Measurements from ENCODE around the gene DAGLA. TPM values are rescaled to one million over a fixed set of nuclear protein-coding genes. Genes with fewer than 3 reads are reported as not detected.
"Not testable (repeated sequence)": the region's sequence is repeated elsewhere in the genome, so short reads cannot be mapped to it uniquely, and the experiment has no call there.

DAGLA gene, protein sequence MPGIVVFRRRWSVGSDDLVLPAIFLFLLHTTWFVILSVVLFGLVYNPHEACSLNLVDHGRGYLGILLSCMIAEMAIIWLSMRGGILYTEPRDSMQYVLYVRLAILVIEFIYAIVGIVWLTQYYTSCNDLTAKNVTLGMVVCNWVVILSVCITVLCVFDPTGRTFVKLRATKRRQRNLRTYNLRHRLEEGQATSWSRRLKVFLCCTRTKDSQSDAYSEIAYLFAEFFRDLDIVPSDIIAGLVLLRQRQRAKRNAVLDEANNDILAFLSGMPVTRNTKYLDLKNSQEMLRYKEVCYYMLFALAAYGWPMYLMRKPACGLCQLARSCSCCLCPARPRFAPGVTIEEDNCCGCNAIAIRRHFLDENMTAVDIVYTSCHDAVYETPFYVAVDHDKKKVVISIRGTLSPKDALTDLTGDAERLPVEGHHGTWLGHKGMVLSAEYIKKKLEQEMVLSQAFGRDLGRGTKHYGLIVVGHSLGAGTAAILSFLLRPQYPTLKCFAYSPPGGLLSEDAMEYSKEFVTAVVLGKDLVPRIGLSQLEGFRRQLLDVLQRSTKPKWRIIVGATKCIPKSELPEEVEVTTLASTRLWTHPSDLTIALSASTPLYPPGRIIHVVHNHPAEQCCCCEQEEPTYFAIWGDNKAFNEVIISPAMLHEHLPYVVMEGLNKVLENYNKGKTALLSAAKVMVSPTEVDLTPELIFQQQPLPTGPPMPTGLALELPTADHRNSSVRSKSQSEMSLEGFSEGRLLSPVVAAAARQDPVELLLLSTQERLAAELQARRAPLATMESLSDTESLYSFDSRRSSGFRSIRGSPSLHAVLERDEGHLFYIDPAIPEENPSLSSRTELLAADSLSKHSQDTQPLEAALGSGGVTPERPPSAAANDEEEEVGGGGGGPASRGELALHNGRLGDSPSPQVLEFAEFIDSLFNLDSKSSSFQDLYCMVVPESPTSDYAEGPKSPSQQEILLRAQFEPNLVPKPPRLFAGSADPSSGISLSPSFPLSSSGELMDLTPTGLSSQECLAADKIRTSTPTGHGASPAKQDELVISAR
- total RNA-seq: 5.5 TPM

DNA sequence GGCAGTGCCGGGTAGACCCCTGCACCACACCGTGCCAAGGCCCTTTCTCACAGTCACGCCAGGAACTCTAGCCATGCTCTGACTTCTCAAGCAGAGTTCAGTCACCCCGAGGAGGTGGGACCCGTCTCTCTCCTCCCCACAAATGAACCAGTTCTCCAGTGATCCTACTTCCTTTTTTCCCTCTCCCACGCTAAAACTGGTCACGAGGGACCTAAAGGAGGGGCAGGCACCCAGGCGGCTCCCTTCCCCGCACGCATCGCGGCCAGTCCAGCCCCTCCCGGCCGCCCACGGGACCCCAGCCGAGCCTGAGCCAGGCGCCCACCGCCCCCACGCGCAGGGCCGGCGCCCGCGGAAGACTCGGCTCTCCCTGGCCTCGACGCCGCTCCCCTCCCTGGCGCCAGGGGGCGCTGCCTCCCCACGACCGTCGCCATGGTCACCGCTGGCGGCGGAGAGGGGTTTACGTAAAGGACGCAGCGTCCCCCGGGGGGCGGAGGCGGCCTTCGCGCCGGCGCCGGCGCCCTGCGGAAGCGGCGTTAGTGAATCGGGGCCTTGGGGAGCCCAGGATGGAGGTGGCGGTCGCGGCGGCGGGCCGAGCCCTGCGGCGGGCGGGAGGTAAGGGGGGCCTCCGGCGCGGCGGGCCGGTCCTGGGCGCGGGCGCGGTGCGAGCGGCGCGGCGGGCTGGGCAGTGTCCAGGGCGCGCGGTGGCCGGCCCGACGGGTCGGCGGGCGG, at the start of gene DAGLA:
Gene DAGLA (plus strand): TSS at position 499 of the 729 bp plus-strand sequence. CDS start 39,765 bp downstream, outside the sequence.
- DNase-seq: peak; percentile 67

DNA sequence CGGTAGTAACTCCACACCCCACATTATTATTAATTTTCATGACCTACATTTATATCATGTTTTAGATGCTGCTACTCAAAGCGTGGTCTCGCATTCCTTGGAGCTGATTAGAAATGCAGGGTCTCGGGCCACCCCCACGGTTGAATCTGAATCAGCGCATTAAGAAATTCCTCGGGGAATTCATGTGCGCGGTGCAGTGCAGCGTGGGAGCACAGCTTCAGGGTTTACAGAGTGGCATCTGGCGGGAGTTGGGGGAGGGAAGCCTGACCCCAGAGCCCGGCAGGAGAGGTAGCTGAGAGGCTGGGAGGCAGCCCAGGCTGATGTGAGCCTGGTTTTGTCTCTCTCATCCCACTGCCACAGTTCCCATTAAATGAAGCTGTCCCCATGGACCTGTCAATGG, 48.1 kb upstream of the DAGLA start:
- DNase-seq: no peak

DNA sequence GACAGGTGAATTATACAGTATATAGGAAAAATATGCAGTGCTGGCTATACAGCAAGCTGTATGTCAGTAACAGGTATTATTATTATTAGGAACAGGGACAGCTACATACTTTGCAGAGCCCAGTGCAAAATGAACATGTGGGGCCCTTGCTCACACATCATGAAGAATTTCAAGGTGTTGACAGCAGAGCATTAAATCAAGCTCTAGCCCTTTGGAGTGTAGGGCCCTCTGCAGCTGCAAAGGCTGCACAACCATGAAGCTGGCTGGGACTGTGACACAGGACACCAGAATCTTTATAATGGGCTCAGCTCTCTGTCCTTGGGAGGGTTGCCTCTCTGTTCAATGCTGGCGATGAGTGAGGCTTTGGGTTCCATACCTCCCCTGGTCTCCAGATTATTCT, 44.9 kb upstream of the DAGLA start:
- no peak for DNase-seq

DNA sequence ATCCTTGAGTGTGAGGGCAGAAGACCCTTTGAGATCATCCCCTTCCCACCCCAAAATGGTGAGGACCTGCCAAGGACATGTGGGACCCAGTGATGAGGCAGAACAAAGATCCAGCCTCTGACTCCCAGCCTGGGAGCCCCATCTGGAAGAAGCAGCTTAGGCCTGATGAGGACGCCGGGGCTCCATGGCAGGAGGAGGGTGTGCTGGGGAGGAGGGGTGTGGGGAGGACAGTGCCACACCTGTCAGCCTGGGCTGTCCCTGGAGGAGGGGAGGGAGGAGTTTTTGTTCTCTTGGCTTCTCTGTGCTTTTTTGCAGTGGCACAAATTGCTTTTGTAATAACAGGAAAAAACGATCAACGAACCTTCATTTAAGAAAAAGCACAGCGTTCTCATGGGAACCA, 44.4 kb upstream of the DAGLA start:
- no peak for DNase-seq

DNA sequence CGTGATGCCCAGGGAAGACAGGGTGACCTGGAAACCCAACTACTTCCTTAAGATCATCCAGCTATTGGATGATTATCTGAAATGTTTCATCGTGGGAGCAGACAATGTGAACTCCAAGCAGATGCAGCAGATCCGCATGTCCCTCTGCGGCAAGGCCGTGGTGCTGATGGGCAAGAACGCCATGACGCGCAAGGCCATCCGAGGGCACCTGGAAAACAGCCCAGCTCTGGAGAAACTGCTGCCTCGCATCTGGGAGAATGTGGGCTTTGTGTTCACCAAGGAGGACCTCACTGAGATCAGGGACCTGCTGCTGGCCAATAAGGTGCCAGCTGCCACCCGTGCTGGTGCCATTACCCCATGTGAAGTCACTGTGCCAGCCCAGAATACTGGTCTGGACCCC, 43.5 kb upstream of the DAGLA start:
- no peak for DNase-seq

DNA sequence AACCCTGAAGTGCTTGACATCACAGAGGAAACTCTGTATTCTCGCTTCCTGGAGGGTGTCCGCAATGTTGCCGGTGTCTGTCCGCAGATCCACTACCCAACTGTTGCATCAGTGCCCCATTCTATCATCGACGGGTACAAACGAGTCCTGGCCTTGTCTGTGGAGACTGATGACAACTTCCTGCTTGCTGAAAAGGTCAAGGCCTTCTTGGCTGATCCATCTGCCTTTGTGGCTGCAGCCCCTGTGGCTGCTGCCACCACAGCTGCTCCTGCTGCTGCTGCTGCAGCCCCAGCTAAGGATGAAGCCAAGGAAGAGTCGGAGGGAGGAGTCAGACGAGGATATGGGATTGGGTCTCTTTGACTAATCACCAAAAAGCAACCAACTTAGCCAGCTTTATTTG, 42.9 kb upstream of the DAGLA start:
- no peak for DNase-seq

DNA sequence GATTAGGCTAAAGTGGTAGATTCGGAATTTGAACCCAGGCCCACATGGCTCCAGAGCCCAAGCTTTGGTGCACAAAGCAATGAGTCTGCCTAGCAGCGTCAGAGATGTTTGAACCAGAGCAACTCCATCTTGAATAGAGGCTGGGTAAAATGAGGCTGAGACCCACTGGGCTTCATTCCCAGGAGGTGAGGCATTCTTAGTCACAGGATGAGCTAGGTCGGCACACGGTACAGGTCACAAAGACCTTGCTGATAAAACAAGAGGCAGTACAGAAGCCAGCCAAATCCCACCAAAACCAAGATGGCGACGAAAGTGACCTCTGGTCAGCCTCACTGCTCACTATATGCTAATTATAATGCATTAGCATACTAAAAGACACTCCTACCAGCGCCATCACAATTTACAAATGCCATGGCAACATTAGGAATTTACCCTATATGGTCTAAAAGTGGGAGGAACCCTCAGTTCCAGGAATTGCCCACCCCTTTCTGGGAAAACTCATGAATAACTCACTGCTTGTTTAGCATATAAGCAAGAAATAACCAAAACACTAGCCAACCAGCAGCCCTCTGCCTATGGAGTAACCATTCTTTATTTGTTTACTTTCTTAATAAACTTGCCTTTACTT, 40.3 kb upstream of the DAGLA start:
- DNase-seq: no peak

DNA sequence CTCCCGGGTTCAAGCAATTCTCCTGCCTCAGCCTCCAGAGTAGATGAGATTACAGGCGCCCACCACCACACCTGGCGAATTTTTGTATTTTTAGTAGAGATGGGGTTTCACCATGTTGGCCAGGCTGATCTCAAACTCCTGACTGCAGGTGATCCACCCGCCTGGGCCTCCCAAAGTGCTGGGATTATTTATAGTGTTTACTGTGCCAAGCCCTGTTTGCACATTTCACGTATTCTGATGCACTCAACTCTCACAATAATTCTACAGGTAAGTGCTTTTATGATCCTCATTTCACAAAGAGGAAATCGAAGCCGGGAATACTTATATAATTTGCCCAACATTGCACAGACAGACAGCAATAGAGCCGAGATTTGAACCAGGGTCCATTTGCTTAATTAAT, 38.0 kb upstream of the DAGLA start:
- no peak for DNase-seq

DNA sequence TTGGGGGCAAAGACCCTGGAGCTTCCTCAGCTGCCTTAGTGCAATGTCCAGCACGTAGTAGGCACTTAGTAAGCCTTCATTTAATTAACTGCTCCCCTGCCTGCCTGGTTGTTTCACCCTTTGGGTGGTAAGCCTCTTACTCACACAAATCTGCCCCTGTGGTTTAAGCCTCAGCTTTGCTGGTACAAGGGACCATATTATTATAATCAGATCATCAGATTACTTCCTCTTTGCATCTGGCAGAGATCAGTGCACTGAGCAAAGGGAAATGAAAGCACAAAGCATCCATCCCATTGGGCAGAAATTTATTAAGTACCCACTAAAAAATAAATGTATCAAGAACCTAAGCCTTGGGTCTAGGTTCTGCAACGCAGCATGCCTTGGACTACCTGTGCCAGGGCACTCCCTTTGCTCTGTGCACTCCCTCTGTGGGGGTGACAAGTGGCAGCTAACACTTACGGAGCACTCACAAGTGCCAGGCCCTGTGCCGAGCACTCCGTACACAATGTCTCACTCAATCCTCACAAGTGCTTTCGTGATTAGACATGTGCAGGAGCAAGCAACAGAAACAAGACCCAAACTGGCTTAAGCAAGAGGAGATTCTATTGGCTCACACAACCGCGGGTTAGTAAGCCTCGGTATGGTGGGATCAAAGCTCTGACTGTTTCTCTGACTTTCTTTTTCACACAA, 34.9 kb upstream of the DAGLA start:
- no peak for DNase-seq

DNA sequence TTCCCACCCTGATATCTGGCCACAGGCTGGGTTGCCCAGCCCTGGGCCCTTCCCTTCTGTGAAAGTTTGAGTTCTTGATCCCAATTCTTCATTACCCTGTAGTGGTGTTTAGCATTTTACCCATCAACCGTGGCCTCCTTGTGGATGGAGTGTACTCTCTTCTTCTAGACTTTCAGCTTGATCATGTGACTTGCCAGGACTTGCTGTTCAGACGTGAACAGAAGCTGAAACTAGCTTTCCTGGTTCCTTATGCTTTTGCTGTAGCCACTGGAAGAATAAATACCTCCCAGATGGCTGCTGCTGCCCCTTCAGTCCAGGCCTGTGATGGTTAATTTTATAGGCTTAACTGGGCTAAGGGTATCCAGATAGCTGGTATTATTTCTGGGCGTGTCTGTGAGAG, 32.7 kb upstream of the DAGLA start:
- no peak for DNase-seq

DNA sequence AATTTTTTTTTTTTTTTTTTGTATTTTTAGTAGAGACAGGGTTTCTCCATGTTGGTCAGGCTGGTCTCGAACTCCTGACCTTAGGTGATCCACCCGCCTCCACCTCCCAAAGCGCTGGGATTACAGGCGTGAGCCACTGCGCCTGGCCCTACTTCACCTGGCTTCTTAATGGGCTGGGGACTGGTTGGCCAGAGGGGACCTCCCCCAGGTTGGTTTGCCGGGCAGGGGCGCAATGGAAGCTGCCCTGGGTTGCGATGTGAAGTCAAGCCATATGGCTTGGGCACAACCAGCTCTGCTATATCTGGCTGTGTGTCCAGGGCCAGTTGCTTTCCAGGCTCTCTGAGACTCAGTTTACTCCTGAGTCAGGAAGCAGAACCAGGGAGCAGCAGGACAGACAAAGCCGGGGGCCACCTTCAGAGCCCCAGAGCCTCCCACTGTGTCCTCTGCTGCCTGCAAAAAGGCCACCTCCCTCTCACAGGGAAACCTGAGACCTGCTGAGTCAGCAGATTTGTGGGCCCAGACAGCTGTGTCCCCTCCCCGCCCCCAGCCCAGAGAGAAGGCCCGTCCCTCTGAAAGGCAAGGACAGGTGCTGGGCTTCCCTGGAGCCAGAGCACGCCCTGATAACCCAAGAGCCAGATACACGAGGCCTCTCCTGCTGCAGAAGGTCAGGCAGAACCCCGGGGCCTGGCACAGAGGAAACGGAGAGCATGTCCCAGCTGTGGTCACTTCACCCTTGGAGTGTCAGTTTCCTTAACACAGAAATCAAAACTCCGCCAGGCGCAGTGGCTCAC, 29.2 kb upstream of the DAGLA start:
- no peak for DNase-seq

DNA sequence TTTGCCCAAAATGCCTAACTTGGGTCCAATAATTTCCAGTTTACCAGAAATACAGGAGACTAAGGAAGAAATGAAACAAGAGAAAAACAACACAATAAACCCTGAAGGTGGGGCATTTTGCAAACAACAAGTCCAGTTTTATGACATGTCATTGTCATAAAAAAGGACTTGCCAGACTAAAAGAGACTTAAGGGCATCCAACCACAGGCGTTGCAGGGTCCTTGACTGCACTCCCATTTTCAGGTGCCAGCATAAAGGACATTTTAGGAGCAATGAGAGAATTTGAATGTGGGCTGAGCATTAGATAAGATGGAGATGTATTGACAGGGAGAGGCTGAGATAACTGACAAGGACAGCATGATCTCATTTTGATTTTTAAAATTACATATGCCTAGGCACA, 28.1 kb upstream of the DAGLA start:
- DNase-seq: no peak

DNA sequence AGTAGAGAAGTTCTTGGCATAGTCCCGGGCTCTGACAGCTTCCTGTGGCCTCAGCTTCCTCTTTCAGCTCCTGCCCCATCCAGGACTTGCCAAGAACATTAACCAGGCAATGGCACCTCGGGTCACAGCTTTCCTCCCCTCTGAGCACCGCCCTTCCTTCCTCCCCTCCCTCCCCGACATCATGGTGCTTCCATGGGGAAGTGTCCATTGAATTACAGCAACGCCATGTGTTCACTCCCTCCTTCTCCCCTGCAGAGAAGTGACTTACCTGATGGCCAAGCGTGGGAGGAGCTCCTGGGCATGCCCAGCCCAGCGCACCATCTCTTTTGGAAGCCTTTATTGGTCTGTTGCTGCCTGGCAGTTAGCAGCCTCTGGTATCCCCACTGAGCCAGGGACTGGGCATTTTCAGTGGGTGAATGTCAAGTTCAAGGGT, 25.8 kb upstream of the DAGLA start:
- DNase-seq: no peak

DNA sequence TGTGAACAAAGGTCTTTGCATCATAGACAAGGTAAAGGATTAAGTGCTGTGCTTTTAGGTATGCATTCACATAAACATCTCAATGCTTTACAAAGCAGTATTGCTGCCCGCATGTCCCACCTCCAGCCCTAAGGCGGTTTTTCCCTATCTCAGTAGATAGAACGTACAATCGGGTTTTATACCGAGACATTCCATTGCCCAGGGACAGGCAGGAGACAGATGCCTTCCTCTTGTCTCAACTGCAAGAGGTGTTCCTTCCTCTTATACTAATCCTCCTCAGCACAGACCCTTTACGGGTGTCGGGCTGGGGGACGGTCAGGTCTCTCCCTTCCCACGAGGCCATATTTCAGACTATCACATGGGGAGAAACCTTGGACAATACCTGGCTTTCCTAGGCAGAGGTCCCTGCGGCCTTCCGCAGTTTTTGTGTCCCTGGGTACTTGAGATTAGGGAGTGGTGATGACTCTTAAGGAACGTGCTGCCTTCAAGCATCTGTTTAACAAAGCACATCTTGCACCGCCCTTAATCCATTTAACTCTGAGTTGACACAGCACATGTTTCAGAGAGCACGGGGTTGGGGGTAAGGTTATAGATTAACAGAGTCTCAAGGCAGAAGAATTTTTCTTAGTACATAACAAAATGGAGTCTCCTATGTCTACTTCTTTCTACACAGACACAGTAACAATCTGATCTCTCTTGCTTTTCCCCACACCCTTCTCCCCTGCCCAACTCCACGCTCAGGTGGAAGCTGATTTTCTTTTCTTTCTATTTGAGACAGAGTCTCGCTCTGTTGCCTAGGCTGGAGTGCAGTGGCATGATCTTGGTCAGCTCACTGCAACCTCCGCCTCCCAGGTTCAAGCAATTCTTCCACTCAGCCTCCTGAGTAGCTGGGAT, 24.7 kb upstream of the DAGLA start:
- DNase-seq: not testable (repeated sequence)

DNA sequence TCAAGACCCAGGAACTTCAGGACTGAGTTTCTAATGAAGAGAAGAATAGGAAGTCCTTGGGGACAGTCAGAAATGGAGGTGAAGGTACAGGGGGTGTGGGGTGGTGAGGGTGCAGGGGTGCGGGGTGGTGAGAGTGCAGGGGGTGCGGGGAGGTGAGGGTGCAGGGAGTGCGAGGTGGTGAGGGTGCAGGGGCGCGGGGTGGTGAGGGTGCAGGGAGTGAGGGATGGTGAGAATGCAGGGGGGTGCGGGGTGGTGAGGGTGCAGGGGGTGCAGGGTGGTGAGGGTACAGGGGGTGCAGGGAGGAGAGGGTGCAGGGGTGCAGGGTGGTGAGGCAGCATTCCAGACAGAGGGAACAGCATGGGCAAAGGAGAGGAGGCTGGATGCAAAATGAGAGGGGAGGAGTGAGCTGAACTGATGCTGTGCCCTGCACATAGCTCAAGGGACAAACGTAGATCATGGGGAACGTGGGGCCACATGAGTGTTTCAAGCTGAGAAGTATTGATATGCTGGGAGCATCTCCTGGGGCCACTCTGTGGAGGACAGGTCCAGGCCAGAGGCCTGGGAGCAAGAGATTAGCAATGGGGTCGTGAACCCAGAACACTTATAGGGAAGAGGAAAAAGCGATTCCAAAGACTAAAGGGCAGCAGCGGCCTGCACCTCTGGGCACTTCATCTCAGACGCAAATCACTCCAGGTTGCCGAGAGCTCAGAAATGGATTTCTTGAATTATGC, 23.7 kb upstream of the DAGLA start:
- no peak for DNase-seq

DNA sequence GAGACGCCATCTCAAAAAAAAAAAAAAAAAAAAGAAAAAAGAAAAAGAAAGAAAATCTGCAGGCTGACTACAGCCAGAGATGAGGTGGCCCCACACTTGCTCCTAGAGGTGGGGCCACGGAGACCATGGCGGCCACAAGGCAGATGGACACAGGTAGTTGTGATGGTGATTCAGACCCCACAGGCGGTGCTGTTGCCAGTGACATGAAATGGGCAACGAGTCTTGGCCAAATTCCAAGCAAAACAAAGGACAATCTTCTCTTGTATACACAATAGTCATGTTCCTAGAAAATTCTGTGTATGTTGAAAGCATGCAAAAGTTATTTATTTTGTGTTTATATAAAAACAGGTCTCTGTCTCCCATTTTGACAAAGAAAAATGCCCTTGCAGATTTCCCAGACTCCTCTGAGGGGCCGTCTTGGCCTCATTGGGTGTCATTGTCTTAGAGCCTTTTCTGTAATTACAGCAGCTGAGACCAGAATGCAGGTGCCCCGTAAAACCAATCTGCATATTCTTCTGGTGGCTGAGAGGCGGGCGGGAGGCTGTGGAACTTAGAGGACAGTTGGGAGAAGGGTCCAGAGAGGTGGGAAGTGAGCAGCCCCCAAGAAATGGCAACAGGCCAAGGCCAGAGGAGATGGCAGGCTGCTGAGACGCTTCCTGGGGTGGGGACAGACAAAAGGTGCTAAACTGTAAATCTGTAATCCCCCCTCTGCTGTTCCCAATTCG, 22.5 kb upstream of the DAGLA start:
- no peak for DNase-seq

DNA sequence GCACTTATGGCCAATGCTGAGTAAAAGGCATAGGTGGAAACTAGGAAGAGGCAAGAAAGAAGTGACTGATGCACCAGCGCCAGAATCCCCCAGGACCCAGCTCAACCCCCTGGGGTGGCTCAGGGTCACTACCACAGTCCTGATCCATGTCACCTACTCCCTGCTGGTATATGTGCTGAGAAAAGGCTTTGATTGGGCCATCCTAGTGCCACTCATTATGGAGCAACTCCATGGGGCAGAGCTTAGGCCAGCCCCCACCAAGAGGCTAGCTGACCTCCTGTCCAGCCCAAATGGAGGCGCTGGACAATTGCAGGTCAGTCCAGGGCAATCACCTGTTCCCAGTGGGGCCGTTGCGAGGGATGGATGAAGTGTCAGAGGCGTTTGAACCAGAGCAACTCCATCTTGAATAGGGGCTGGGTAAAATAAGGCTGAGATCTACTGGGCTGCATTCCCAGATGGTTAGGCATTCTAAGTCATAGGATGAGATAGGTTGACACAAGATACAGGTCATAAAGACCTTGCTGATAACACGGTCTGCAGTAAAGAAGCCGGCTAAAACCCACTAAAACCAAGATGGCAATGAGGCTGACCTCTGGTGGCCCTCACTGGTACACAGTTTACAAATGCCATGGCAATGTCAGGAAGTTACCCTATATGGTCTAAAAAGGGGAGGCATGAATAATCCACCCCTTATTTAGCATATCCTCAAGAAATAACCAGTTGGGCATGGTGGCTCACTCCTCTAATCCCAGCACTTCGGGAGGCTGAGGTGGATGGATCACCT, 20.6 kb upstream of the DAGLA start:
- DNase-seq: no peak
